HG03460 (cell line): ENCODE data around the gene KRTAP10-1.

Experiments used
- ATAC-seq: cut with Tn5 transposase; IDR thresholded peaks from one replicate; pipeline ENCODE4 v1.9.1; 2021; ENCODE audit not compliant: unreplicated experiment

KRTAP10-1 gene

DNA sequence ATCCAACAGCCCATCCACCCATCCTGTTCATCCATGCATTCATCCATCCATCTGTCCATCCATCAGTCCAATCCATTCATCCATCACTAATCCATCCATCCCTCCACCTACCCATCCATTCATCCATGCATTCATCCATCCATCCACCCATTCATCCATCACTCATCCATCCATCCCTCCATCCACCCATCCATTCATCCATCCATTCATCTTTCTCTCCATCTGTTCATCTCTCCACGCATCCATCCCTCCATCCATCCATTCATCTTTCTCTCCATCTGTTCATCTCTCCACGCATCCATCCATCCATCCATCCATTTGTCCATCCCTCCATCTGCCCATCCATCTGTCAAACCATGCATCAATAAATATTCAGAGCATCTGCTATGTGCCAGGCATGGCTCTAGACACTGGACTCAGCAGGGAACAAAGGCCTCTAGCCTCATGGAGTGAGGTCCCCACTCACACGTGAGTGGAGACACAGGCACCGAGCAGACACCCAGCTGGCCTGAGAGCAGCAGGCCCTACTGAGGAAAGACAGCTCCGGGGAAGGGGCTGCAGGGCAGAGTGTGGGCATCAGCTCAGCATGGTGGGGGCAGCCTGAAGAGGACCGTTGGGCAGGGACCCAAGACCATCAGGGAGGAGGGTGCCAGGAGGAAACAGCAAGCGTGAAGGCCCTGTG, 9.6 kb downstream of the KRTAP10-1 start:
- ATAC-seq = no peak

DNA sequence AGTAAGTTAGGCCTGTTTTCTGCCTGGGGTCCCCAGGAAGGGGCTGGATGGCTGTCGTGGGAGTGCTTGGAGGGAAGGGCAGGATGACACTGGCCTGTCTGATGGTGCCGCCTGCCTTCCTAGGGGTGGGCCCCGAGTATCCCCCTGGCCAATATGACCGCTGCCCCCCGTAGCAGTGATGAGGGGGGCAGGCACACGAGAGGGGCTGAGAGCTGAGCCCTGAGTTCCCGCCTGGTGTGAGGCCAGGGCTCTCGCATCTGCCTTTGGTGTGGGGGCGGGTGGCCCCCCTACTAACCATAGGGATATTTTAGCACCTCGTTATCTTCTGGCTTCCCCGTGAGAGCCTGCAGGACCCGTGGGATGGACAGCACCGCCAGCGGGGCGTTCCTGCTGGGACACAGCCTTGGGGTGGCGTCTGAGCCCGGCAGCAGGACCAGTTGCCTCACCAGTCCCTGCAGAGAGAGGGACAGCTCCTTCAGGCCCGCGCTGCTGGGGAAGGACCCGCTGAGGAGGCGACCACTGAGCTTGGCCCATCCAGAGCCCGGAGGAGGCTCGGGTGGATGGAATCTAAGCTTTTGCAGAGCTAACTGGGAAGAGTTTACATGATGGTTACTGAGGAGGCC, 10.4 kb downstream of the KRTAP10-1 start:
- no peak for ATAC-seq

- ATAC-seq = no peak
These were observed 11.0 kb downstream of the KRTAP10-1 start for GRCh38 chr21:44529011-44529421.

DNA sequence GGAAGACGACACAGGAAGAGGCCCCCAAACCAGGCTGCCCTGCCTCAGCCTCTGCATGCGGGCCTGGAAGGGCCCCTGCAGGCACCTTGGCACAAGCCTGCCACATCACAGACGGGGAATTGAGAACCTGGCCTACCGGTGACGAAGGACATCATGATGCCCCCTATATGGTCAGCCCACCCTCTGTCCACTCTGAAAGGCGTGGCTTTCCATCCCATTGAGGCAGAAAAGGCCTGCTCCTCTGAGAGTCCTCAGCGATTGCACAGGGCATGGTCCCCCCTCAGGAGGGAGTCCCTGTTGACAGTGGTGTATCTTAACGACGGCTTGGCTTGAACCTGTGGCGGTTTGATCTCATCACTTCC, 11.4 kb downstream of the KRTAP10-1 start:
- ATAC-seq = no peak

GRCh38 chr21:44527983-44528633, 11.9 kb downstream of the KRTAP10-1 start:
- ATAC-seq = no peak

DNA sequence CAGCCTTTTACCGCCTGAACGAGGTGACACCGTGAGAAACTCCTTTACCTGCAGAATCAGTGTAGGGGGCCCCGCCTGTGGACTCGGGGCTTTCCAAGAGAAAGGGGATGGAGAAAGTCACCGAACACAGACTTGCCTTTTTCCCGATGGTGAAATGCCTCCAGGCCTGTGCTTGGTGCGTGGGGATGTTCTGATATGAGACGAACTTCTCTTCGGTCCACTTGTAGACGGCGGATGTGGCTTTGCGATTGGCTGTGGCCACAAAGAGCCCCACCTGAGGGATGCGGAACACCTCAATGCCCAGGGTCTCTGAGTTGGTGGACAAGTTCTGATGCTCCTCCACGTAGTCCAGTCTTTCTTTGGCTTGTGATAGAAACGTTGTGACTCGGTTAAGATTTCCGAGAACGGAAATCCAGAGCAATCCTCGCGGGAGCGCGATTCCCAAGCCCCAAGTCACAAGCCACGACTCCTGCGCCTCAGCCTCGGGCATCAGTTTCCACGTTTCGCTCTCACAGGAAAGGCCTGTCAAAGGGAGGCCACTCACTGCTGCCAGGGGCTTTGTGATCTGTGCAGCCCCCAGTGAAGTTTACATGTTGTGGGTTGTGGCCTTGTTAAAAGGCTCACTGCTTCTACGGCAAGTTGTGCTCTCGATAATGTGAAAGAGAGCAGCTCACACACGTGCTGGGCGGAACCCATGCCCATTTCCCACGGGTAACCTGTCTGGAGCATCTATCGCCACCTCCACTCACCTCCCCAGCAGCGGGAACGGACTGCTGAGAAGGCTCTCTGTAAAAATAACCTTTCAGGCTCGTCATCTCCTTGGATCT, 12.6 kb downstream of the KRTAP10-1 start:
- no peak for ATAC-seq

GRCh38 chr21:44526096-44526997, 13.6 kb downstream of the KRTAP10-1 start:
- no peak for ATAC-seq

- no peak for ATAC-seq
These were observed 14.5 kb downstream of the KRTAP10-1 start for GRCh38 chr21:44525391-44526095.

- no peak for ATAC-seq
These were observed 15.3 kb downstream of the KRTAP10-1 start for GRCh38 chr21:44524414-44525371.

DNA sequence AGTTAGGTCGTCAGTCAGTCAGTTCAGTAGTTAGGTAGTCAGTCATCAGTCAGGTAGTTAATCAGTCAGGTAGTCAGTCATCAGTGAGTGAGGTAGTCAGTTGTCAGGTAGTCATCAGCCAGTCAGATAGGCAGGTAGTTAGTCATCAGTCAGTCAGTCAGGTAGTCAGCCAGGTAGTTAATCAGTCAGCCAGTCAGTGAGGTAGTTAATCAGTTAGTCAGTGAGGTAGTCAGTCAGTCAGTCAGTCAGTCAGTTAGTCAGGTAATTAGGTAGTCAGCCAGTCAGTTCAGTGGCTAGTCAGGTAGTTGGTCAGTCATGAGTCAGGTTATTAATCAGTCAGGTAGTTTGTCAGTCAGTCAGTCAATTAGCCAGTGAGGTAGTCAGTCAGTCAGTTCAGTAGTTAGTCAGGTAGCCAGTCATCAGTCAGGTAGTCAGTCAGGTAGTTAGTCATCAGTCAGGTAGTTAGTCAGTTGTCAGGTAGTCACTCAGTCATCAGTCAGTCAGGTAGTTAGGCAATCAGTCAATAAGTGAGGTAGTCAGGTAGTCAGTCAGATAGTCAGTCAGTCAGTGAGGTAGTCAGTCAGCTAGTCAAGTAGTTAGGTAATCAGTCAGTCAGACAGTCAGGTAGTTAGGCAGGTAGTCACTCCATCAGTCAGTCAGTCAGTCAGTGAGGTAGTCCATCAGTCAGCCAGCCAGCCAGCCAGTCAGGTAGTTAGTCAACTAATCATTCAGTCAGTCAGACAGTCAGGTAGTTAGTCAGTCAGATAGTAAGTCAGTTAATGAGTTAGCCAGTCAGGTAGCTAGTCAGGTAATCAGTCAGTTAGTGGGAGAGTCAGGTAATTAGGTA, 16.2 kb downstream of the KRTAP10-1 start:
- no peak for ATAC-seq

DNA sequence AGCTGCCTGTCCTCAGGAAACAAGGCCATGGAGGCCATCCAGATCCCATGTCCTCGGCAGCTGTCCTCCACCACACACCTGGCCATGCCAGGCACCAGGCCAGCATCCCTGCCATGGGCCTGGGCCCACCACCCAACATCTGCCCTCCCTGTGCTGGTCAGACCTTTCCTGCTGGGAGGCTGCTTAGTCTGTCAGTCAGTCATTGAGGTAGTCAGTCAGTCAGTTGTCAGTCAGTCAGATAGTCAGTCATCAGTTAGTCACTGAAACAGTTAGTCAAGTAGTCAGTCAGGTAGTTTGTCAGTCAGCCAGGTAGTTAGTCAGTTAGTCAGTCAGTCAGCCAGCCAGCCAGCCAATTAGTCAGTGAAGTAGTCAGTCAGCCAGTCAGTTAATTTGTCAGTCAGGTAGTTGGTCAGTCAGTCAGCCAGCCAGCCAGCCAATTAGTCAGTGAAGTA, 17.2 kb downstream of the KRTAP10-1 start:
- ATAC-seq = no peak

DNA sequence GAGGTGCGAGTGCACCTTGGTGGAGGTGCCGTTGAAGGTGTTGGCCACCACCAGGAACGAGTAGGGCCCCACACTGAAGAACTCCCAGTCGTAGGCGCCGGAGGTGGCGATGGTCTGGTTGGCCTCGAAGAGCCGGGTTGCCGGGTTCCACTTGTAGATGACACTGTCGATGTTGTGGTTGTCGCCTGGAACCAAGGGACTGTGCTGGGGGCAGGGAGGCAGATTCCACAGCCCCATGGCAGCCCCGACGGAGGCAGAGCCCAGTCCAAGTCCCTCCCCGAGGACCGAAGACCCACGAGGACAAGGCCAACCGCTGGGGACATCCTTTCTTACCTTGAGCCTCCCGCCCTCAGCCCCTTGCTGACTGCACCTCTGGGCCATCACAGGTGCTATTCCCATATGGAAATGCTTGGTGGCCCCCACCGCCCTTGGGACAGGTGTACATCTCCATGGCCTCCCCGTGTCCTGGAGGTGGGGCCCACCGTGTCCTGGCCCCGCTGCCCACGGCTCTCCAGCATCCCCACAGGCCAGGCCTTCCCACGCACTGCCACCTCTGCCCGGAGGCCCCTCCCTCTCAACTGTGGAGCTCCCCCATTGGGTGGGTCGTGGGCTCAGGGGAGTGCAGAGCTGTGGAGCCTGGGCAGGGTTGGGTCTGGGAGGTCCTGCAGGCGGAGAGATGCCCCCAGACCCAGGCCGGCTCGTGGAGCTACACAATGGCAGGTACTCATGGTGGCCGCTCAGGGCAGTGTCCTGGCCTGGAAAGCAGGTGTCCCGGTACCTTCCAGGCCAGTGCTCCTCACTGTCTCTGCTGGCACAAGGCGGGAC, 17.9 kb downstream of the KRTAP10-1 start:
- no peak for ATAC-seq

DNA sequence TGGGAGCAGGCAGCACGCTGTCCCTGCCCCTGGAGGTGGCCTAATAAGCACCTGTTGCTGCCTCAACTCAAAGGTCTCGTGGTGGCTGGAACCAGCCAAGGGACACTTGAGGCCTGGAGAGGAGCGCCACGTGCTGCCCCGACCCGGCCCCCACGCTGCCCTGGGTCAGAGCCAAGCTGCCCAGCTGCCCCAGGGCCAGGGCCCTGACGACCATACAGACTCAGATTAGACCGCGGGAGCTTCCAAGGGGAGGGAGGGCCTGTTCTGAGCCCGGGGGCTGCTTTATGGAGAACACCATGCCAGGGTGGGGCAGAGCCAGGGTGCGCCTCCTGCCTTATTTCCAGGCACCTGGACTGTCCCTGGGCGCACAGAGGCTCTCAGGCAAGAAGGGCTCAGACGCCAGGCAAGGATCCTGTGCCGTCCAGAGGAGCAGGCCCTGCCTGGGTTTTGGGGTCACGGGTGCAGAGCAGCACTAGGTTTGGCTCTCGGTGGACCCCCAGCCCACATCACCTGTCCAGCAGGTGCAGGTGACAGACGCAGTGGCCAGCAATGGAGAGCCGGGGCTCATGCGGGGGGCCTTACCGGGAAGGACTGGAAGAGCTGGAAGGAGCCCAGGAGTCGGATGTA, 18.6 kb downstream of the KRTAP10-1 start:
- no peak for ATAC-seq

DNA sequence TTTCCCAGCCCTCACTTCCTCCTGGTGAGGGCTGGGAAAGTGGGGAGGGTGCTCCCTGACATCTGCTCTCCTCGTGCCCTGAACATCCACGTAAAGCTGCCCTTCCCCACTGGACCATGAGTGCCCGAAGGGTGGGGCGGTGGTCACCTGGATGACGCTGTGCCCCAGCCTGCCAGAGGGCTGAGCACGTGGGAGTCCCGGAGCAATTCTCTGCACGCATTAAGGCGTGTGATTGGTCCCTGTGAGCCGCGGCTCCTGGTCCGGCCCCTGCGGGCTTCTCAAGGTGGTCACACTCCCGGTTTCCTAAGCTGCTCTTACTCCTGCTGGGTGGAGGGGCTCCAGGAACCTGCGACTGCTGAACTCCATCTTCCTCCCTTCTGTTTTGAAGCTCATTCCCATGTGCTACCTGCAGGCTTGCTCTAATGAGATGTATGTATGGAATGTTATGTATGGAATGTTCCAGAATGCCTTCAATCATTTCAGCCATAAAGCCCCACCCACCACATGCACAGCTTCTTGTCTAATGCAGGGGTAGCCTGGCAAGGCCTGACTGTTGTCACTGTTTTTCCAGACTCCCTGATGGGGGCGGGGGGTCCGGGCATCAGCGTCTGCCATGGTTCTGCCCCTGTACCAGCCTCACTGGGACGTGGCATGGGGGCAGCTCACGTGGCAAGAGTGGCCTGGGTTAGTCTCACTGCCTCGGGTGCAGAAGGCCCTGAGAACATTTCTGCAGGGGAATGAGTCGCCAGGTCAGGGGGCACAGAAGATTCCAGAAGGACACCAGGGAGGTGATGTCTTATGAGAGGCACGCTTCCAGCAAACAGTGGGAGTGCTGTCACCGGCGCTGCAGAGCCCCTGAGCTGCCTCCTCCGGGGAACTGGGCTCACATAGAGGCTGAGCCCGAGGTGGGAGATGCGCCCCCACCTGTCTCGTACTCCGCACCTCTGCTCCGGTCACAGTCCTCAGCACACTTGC, 19.4 kb downstream of the KRTAP10-1 start:
- no peak for ATAC-seq
